Neural cell (in vitro differentiated cells): ENCODE data around the gene AVEN.

ENCODE experiments used
- EZH2 ChIP-seq: fragments of 200-600, 300-800 bp; shearing (Covaris generic), sonication (generic); IDR thresholded peaks from 2 replicates; pipeline ENCODE4 v1.6.1; 2014; ENCODE audit warnings: antibody characterized with exemption, low read length, borderline replicate concordance, mild to moderate bottlenecking; ENCODE audit not compliant: insufficient read depth, poor library complexity, severe bottlenecking
- POLR2AphosphoS5 ChIP-seq: IDR thresholded peaks from 2 replicates; pipeline ENCODE4 v1.6.1; 2012
- RAD21 ChIP-seq: fragments of 450-650 bp; conservative IDR thresholded peaks from 2 replicates; pipeline ENCODE4 v1.6.1; 2014; ENCODE audit warnings: antibody characterized with exemption, mild to moderate bottlenecking, moderate library complexity
- TF ChIP-seq, protein P1 (sequence below): fragments of 450-650 bp; IDR thresholded peaks from 2 replicates; pipeline ENCODE4 v1.5.1; 2014; ENCODE audit warnings: antibody characterized with exemption, mild to moderate bottlenecking, moderate library complexity; ENCODE audit not compliant: poor library complexity, severe bottlenecking
- TF ChIP-seq, protein P2 (sequence below): IDR thresholded peaks from 2 replicates; pipeline ENCODE4 v1.6.1; 2012; ENCODE audit warnings: borderline replicate concordance

DNA sequence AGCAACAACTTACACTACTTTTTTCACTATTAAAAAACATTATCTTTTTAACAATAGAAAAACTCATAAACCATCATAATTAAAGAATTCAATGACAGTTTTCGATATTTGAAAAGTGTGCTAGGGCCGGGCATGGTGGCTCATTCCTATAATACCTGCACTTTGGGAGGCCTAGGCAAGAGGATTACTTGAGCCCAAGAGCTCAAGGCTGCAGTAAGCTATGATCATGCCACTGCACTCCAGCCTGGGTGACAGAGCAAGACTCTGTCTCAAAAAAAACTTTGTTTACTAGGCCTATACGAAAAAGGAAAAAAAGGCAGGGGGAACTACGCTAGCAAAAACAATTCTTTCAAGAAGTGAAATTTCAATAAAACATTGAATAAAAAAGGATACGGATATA, 28.1 kb downstream of the AVEN start:
- TF ChIP-seq, protein P1, sequence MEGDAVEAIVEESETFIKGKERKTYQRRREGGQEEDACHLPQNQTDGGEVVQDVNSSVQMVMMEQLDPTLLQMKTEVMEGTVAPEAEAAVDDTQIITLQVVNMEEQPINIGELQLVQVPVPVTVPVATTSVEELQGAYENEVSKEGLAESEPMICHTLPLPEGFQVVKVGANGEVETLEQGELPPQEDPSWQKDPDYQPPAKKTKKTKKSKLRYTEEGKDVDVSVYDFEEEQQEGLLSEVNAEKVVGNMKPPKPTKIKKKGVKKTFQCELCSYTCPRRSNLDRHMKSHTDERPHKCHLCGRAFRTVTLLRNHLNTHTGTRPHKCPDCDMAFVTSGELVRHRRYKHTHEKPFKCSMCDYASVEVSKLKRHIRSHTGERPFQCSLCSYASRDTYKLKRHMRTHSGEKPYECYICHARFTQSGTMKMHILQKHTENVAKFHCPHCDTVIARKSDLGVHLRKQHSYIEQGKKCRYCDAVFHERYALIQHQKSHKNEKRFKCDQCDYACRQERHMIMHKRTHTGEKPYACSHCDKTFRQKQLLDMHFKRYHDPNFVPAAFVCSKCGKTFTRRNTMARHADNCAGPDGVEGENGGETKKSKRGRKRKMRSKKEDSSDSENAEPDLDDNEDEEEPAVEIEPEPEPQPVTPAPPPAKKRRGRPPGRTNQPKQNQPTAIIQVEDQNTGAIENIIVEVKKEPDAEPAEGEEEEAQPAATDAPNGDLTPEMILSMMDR = no peak
- TF ChIP-seq EZH2 (no peak), POLR2AphosphoS5 (no peak), RAD21 (no peak)
- TF ChIP-seq, protein P2, sequence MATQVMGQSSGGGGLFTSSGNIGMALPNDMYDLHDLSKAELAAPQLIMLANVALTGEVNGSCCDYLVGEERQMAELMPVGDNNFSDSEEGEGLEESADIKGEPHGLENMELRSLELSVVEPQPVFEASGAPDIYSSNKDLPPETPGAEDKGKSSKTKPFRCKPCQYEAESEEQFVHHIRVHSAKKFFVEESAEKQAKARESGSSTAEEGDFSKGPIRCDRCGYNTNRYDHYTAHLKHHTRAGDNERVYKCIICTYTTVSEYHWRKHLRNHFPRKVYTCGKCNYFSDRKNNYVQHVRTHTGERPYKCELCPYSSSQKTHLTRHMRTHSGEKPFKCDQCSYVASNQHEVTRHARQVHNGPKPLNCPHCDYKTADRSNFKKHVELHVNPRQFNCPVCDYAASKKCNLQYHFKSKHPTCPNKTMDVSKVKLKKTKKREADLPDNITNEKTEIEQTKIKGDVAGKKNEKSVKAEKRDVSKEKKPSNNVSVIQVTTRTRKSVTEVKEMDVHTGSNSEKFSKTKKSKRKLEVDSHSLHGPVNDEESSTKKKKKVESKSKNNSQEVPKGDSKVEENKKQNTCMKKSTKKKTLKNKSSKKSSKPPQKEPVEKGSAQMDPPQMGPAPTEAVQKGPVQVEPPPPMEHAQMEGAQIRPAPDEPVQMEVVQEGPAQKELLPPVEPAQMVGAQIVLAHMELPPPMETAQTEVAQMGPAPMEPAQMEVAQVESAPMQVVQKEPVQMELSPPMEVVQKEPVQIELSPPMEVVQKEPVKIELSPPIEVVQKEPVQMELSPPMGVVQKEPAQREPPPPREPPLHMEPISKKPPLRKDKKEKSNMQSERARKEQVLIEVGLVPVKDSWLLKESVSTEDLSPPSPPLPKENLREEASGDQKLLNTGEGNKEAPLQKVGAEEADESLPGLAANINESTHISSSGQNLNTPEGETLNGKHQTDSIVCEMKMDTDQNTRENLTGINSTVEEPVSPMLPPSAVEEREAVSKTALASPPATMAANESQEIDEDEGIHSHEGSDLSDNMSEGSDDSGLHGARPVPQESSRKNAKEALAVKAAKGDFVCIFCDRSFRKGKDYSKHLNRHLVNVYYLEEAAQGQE = no peak
